ENCODE data around the gene TMEM131. TPM values are rescaled to one million over a fixed set of nuclear protein-coding genes. Genes with fewer than 3 reads are reported as not detected.

The TMEM131 gene
- total and polyA plus RNA-seq, 2 of the 8 experiments (the other 6 are each of a cell fraction or from before 2014, with no cell fraction given) = 9.7 to 22.9 TPM

- no peak for TF ChIP-seq EP300 (IDR thresholded peaks at IDR 0.05; ENCODE audit: borderline replicate concordance in 1 of 2, low read depth in 2 of 2, low read length in 2 of 2)
- no peak for TF ChIP-seq RAD21 (IDR thresholded peaks at IDR 0.05 in 1 of 2, conservative IDR thresholded peaks at IDR 0.05 in 1 of 2; ENCODE audit: low read depth in 2 of 2, low read length in 2 of 2)
- no peak for TF ChIP-seq POLR2A (IDR thresholded peaks at IDR 0.05; ENCODE audit: control extremely low read depth in 1 of 2, low read depth in 2 of 2, low read length in 2 of 2)
- no peak for TF ChIP-seq SRF (IDR thresholded peaks at IDR 0.05; ENCODE audit: low read depth, low read length)
Measured at GRCh38 chr2:98014379-98014778, 18.6 kb upstream of the TMEM131 start (continued).

Data from H1 (cell line).